WI38 (cell line): ENCODE measurements around the gene SLC23A2.
"Not testable (repeated sequence)": the region's sequence is repeated elsewhere in the genome, so short reads cannot be mapped to it uniquely, and the experiment has no call there.

Experiments used
- H3K4me3 ChIP-seq: 2 replicates; pipeline ENCODE4 v1.5.1; 2011; ENCODE audit warnings: low read depth, mild to moderate bottlenecking, control low read depth, low read length
- TF ChIP-seq, protein P1 (sequence below): IDR thresholded peaks from 2 replicates; pipeline ENCODE4 v1.5.1; 2012; ENCODE audit warnings: low read depth, mild to moderate bottlenecking, control low read depth, low read length

The SLC23A2 gene

DNA sequence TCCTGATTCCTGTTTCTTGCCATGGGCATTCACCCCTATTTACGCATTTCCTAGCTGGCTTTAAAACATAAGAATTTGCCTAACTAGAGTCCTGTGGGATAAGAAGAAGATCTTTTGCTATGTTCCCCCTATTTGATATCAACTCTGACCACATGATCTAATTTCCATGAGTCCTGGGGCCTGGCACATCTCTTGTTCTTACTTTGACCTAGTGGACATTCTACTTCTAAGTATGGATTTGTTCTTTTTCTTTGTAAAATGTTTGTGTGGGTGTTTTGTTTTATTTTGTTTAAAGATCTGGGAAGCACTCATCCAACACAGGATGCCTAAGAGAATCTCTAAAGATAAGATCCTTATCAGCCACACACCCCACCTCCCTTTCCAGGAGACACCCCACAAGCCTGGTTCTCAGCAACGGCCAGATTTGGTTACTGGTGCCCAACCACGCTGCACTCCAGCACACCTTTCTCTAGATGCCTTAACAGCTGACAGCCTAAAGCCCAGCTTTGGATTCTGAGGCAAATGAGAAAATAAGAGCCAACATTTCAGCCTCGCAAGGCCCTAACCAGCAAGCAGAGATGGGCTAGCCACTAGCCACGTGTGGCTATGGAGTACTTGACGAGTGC, 74.7 kb downstream of the SLC23A2 start:
- TF ChIP-seq, protein P1, sequence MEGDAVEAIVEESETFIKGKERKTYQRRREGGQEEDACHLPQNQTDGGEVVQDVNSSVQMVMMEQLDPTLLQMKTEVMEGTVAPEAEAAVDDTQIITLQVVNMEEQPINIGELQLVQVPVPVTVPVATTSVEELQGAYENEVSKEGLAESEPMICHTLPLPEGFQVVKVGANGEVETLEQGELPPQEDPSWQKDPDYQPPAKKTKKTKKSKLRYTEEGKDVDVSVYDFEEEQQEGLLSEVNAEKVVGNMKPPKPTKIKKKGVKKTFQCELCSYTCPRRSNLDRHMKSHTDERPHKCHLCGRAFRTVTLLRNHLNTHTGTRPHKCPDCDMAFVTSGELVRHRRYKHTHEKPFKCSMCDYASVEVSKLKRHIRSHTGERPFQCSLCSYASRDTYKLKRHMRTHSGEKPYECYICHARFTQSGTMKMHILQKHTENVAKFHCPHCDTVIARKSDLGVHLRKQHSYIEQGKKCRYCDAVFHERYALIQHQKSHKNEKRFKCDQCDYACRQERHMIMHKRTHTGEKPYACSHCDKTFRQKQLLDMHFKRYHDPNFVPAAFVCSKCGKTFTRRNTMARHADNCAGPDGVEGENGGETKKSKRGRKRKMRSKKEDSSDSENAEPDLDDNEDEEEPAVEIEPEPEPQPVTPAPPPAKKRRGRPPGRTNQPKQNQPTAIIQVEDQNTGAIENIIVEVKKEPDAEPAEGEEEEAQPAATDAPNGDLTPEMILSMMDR, result no peak
- no peak overlapping the region for H3K4me3 ChIP-seq

DNA sequence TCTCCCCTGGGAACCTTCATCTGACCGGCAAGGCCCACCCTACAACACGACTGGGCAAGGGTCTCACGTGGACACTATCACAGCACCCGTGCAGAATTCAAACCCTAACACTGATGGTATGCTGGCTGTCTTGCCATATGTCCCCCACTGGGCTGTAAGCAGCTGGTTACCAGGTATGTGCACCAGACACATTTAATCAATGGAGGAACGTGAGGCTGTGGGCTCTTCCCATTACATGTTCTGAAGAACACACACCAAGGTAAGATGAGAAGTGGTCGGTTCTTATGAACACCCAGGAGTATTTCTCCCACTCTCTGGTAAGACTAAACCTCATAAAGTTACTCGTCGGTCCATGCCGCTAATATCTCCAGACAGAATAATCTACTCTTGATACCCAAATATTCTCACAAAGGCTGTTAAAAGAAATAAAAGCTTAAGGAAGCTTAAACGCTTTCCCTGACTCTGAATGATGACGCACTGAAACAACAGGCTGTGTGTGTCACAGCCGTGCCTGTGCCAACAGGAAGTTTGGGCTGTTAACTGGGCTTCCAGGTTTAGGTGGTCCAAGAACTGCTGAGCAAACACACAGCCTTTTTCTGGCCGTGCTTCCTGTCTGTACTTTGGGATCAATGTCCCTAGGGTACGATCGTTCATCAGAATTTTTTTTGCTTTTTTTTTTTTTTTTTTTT, 75.3 kb downstream of the SLC23A2 start:
- H3K4me3 ChIP-seq, result no peak overlapping the region
- TF ChIP-seq, protein P1, result no peak

DNA sequence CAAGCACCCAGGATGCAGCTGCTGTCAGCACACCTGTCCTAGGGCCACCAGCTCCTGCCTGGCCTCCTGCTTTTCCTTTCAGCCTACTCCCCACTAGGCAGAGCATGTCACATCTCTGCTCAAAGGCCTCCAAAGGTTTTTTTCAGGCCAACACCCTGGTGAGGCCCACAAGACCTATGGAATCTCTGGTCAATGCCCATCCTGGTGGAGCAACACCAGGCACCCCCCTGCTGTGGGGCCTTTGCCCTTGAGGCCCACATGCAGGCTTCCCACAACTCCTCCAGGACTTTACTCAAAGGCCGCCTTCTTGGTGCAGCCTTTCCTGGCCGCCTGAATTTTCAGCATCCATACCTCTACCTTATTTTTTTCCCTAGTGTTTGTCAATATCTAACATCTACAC, 76.9 kb downstream of the SLC23A2 start:
- H3K4me3 ChIP-seq, result no peak overlapping the region
- TF ChIP-seq, protein P1, result no peak

DNA sequence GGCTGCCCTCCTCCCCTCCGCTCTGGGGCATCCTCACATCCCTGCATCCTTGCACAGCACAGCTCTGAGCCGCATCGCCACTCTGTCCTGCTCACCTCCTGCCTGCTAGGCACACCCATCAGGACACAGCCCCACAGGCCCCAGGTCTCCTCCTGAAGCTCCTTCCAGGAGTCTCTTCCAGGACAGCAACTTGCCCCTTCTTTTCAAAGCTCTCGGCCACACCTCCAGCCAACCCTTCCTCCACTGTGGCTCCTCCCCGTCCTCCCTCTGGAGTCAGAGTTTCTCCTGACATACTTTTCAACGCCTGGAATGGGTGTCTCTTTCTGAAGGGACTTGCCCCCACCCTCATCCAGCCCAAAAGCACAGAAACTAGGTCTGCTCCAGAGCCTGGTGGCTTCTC, 77.3 kb downstream of the SLC23A2 start:
- TF ChIP-seq, protein P1, result no peak
- H3K4me3 ChIP-seq, result no peak overlapping the region

DNA sequence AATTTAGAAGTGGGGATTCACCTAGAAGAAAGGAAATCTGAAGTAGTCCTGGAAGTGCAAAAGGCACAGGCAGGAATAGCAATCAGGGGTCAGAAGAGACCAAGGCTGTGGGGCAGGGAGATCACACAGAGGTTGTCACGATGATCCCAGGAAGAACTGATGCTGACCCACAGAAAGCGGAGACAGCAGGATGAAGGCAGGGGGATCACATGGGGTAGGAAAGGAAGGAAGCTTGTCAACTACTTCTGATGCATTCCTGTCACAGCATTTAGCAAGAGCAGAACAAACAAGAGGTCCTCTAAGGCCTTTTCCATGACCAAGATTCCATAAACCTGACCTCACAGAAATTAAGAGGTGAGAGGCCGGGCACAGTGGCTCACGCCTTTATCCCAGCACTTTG, 79.1 kb downstream of the SLC23A2 start:
- no peak overlapping the region for H3K4me3 ChIP-seq
- TF ChIP-seq, protein P1, result no peak

DNA sequence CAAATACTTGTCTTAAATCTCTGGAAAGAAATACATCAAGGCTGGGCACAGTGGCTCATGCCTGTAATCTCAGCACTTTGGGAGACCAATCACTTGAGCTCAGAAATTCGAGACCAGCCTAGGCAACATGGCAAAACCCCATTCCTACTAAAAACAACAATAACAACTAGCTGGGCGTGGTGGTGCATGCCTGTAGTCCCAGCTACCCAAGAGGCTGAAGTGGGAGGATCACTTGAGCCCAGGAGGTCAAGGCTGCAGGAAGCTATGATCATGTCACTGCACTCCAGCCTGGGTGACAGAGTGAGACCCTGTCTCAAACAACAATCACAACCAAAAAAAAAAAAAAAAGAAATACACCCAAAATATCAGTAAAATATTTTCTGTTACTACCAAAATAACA, 80.0 kb downstream of the SLC23A2 start:
- not testable (repeated sequence) for H3K4me3 ChIP-seq

DNA sequence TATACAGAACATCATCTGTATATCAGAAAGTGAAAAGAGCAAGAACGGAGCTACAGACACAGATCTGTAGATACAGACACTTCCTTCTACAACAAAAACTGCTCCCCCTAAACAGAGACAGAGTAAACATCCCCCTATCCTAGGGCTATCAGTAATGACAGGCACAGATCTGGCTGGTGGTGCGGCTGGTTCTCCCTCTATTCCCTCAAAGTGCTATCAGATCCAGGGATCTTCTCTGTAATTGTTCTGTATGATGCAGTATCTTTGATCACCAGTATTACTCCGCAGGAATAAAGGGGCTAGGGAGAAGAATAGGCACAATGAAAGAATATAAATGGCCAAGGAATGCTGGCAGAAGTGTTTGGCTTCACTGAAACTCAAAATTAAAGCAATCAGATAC, 80.7 kb downstream of the SLC23A2 start:
- no peak overlapping the region for H3K4me3 ChIP-seq
- TF ChIP-seq, protein P1, result no peak

DNA sequence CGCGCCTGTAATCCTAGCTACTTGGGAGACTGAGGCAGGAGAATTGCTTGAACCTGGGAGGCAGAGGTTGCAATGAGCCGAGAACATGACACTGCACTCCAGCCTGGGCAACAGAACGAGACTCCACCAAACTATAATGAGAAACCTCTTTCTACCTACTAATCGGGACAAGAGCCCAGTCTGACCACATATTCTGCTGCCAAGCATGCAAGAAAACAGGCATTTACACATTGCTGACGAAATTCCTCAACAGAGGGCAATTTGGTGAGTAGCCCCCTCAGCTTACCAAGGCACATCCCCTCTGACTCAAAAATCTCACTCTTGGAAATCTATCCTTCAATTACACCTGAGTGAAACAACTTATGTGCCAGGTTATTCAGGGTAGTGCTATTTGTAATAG, 81.2 kb downstream of the SLC23A2 start:
- no peak overlapping the region for H3K4me3 ChIP-seq
- TF ChIP-seq, protein P1, result no peak
